SU-DHL-6 (cell line): ENCODE data around the gene CSK.
A peak's percentile ranks its signal among the peaks of the same experiment; 100 is the strongest.

Source experiments
- H2AFZ ChIP-seq: fragments of 200-600 bp; sonication (generic); 2 replicates; pipeline ENCODE4 v1.6.1; 2014; ENCODE audit warnings: low read depth, mild to moderate bottlenecking, moderate library complexity, mixed read lengths, antibody characterized with exemption, low read length; ENCODE audit not compliant: severe bottlenecking
- H3F3A ChIP-seq: fragments of 200-600 bp; shearing (Covaris generic); 2 replicates; pipeline ENCODE4 v1.6.0; 2016; ENCODE audit warnings: antibody characterized with exemption, mild to moderate bottlenecking; ENCODE audit not compliant: insufficient read depth
- H3K27ac ChIP-seq: fragments of 200-600 bp; sonication (generic); 2 replicates; pipeline ENCODE4 v1.5.1; 2016; ENCODE audit warnings: low read depth, mild to moderate bottlenecking, low read length, moderate library complexity, mixed read lengths
- H3K27me3 ChIP-seq: fragments of 200-600 bp; sonication (generic), shearing (Covaris generic); 2 replicates; pipeline ENCODE4 v1.6.0; 2014; ENCODE audit warnings: mild to moderate bottlenecking, low read length
- H3K36me3 ChIP-seq: fragments of 200-600 bp; sonication (generic); 2 replicates; pipeline ENCODE4 v1.6.1; 2014; ENCODE audit warnings: mild to moderate bottlenecking, low read length, mixed read lengths
- H3K4me2 ChIP-seq: fragments of 300-600, 200-600 bp; shearing (Covaris generic), sonication (generic); 2 replicates; pipeline ENCODE4 v1.6.0; 2014; ENCODE audit warnings: low read length, low read depth, mild to moderate bottlenecking; ENCODE audit not compliant: poor library complexity, severe bottlenecking
- H3K4me3 ChIP-seq: fragments of 200-600 bp; sonication (generic); 2 replicates; pipeline ENCODE4 v1.5.1; 2014; ENCODE audit warnings: antibody characterized with exemption, low read length, mild to moderate bottlenecking, mixed read lengths; ENCODE audit not compliant: insufficient read depth, poor library complexity, severe bottlenecking
- H3K79me2 ChIP-seq: fragments of 200-600 bp; sonication (generic); 2 replicates; pipeline ENCODE4 v1.6.1; 2014; ENCODE audit warnings: mild to moderate bottlenecking, low read length, moderate library complexity; ENCODE audit not compliant: insufficient read depth
- H3K9ac ChIP-seq: fragments of 200-600 bp; sonication (generic); 2 replicates; pipeline ENCODE4 v1.7.0; 2014; ENCODE audit warnings: mild to moderate bottlenecking, low read length
- H3K9me2 ChIP-seq: fragments of 200-600 bp; sonication (generic); replicated peaks from 2 replicates; pipeline ENCODE4 v1.6.1; 2014; ENCODE audit warnings: low read length; ENCODE audit not compliant: insufficient read depth
- H3K9me3 ChIP-seq: fragments of 200-600 bp; sonication (generic); 2 replicates; pipeline ENCODE4 v1.6.1; 2014; ENCODE audit warnings: low read length, mixed read lengths; ENCODE audit not compliant: insufficient read depth
- H4K20me1 ChIP-seq: fragments of 200-600 bp; sonication (generic); 2 replicates; pipeline ENCODE4 v1.6.1; 2014; ENCODE audit warnings: low read depth, mild to moderate bottlenecking, antibody characterized with exemption, low read length, moderate library complexity, mixed read lengths
- CTCF ChIP-seq: fragments of 200-600 bp; sonication (generic); IDR thresholded peaks from one replicate; pipeline ENCODE4 v1.5.1; 2017; ENCODE audit warnings: antibody characterized with exemption, mild to moderate bottlenecking, low read length, moderate library complexity; ENCODE audit not compliant: insufficient read depth, poor library complexity, severe bottlenecking
- EZH2phosphoT487 ChIP-seq: fragments of 200-600 bp; sonication (generic), shearing (Covaris generic); conservative IDR thresholded peaks from 2 replicates; pipeline ENCODE4 v1.6.1; 2018; ENCODE audit warnings: mild to moderate bottlenecking, antibody characterized with exemption, low read length, moderate library complexity, mixed read lengths

CSK gene

GRCh38 chr15:74845208-74845568 lies 63.3 kb downstream of the CSK start:
- no peak overlapping the region for H2AFZ ChIP-seq
- H4K20me1 ChIP-seq, result no peaks in the 10 kb centered on the region
- TF ChIP-seq CTCF, result no peak
- TF ChIP-seq EZH2phosphoT487, result no peak
- H3K36me3 ChIP-seq, result no peaks in the 10 kb centered on the region
- peaks cover 20% of the 10 kb centered on the region; the same call in 1 of the 2 replicates for H3F3A ChIP-seq
- H3K27me3 ChIP-seq, result no peaks in the 10 kb centered on the region
- no peaks in the 10 kb centered on the region for H3K79me2 ChIP-seq
- H3K9me3 ChIP-seq, result no peaks in the 10 kb centered on the region
- peak overlapping the region; percentile 46 for H3K27ac ChIP-seq
- H3K4me3 ChIP-seq, result no peak overlapping the region
- no peaks in the 10 kb centered on the region for H3K9me2 ChIP-seq
- no peak overlapping the region for H3K4me2 ChIP-seq
- no peak overlapping the region for H3K9ac ChIP-seq

- Histone ChIP-seq H4K20me1 (no peaks in the 10 kb centered on the region), H3K79me2 (no peaks in the 10 kb centered on the region), H3K9ac (no peak overlapping the region), H3K36me3 (no peaks in the 10 kb centered on the region), H3K27ac (peak overlapping the region; percentile 46; the same call in 1 of the 2 replicates), H3K4me2 (no peak overlapping the region), H3F3A (peaks cover 20% of the 10 kb centered on the region; the same call in 1 of the 2 replicates), H3K9me3 (no peaks in the 10 kb centered on the region), H3K27me3 (no peaks in the 10 kb centered on the region), H3K4me3 (no peak overlapping the region), H3K9me2 (no peaks in the 10 kb centered on the region), H2AFZ (no peak overlapping the region)
- TF ChIP-seq CTCF, result no peak
- TF ChIP-seq EZH2phosphoT487, result no peak
Measured at GRCh38 chr15:74845581-74845980, 63.7 kb downstream of the CSK start.

GRCh38 chr15:74847432-74847831 lies 65.6 kb downstream of the CSK start:
- Histone ChIP-seq H3K9me2 (no peaks in the 10 kb centered on the region), H3K4me3 (no peak overlapping the region), H3K79me2 (no peaks in the 10 kb centered on the region), H2AFZ (no peak overlapping the region), H3K9me3 (no peaks in the 10 kb centered on the region), H3K4me2 (no peak overlapping the region), H3F3A (peaks cover 20% of the 10 kb centered on the region; the same call in 1 of the 2 replicates), H3K9ac (no peak overlapping the region), H3K36me3 (no peaks in the 10 kb centered on the region), H4K20me1 (no peaks in the 10 kb centered on the region), H3K27me3 (no peaks in the 10 kb centered on the region), H3K27ac (no peak overlapping the region)
- TF ChIP-seq EZH2phosphoT487, result no peak

DNA sequence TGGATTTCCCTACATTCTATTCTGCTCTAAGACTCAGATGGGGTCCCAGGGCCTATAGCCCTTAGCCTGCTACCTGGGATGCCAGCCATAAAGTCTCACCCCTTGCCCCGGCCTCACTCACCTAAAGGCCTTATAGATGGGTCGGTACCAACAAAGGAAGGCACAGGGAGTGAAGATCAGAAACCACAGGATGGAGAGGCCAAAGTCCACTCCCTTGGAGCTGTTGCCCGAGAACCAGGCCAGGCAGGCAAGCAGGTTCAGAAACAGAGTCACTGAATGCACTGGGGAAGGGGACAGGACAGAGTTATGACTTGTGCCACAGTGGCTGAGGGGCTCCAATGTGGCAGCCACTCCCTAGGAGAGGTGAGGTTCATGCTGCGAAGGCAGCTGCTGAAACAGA lies 68.5 kb downstream of the CSK start:
- H3K79me2 ChIP-seq, result no peaks in the 10 kb centered on the region; the same call in 1 of the 2 replicates
- H3K27ac ChIP-seq, result no peak overlapping the region
- no peak overlapping the region for H2AFZ ChIP-seq
- no peaks in the 10 kb centered on the region for H3K9me3 ChIP-seq
- TF ChIP-seq EZH2phosphoT487 (no peak), CTCF (no peak)
- no peaks in the 10 kb centered on the region for H3K27me3 ChIP-seq
- no peaks in the 10 kb centered on the region for H4K20me1 ChIP-seq
- no peak overlapping the region for H3K9ac ChIP-seq
- no peaks in the 10 kb centered on the region for H3K36me3 ChIP-seq
- no peak overlapping the region for H3K4me2 ChIP-seq
- 0 out of 2 replicates have a peak, but pooled peaks cover 3% of the 10 kb centered on the region for H3F3A ChIP-seq
- H3K4me3 ChIP-seq, result no peak overlapping the region
- no peaks in the 10 kb centered on the region for H3K9me2 ChIP-seq
